GM21390 (cell line): ENCODE results near the gene SPACA5.
"Not testable (repeated sequence)": the region's sequence is repeated elsewhere in the genome, so short reads cannot be mapped to it uniquely, and the experiment has no call there.

ENCODE experiments used
- ATAC-seq: cut with Tn5 transposase; IDR thresholded peaks from one replicate; pipeline ENCODE4 v1.9.1; 2021; ENCODE audit not compliant: unreplicated experiment

The SPACA5 gene

GRCh38 chrX:48021026-48021900 is 14.5 kb downstream of the SPACA5 start:
- ATAC-seq = peak; percentile 72

GRCh38 chrX:48022100-48022499 is 15.3 kb downstream of the SPACA5 start:
- no peak for ATAC-seq

GRCh38 chrX:48022738-48023137 is 15.9 kb downstream of the SPACA5 start:
- no peak for ATAC-seq

- no peak for ATAC-seq
Observed at GRCh38 chrX:48025561-48025960, 18.8 kb downstream of the SPACA5 start.

- not testable (repeated sequence) for ATAC-seq
Observed at GRCh38 chrX:48027545-48027944, 20.8 kb downstream of the SPACA5 start.

GRCh38 chrX:48028091-48028490 is 21.3 kb downstream of the SPACA5 start:
- no peak for ATAC-seq

- ATAC-seq = no peak
Observed at GRCh38 chrX:48030237-48030636, 23.4 kb downstream of the SPACA5 start.

GRCh38 chrX:48030641-48031173 is 23.9 kb downstream of the SPACA5 start:
- not testable (repeated sequence) for ATAC-seq

- ATAC-seq = no peak
Observed at GRCh38 chrX:48035891-48036290, 29.1 kb downstream of the SPACA5 start.

- ATAC-seq = no peak
Observed at GRCh38 chrX:48043056-48043455, 36.3 kb downstream of the SPACA5 start.

GRCh38 chrX:48045410-48046311 is 38.9 kb downstream of the SPACA5 start:
- no peak for ATAC-seq

GRCh38 chrX:48046846-48047245 is 40.1 kb downstream of the SPACA5 start:
- ATAC-seq = no peak

- ATAC-seq = no peak
Observed at GRCh38 chrX:48058621-48059295, 52.0 kb downstream of the SPACA5 start.

GRCh38 chrX:48059296-48059639 is 52.5 kb downstream of the SPACA5 start:
- no peak for ATAC-seq
